Osteoblast (primary cell): ENCODE results near the gene TAL1. TPM values are rescaled to one million over a fixed set of nuclear protein-coding genes. Genes with fewer than 3 reads are reported as not detected.
"Not testable (repeated sequence)": the region's sequence is repeated elsewhere in the genome, so short reads cannot be mapped to it uniquely, and the experiment has no call there.

Experiments
- DNase-seq: peaks from one replicate; pipeline ENCODE4 v3.0.0; 2011; ENCODE audit warnings: low spot score, mixed read lengths; ENCODE audit not compliant: insufficient read length; ENCODE audit errors: missing footprints
- H2AFZ ChIP-seq: 2 replicates; pipeline ENCODE4 v1.6.0; 2011; ENCODE audit warnings: mild to moderate bottlenecking, low read length
- H3K27ac ChIP-seq: 2 replicates; pipeline ENCODE4 v1.5.1; 2011; ENCODE audit warnings: mild to moderate bottlenecking, low read depth, low read length, moderate library complexity
- H3K27me3 ChIP-seq: 2 replicates; pipeline ENCODE4 v1.6.0; 2012; ENCODE audit warnings: mild to moderate bottlenecking, control low read depth, inconsistent platforms, low read length, moderate library complexity; ENCODE audit not compliant: insufficient read depth
- H3K36me3 ChIP-seq: 2 replicates; pipeline ENCODE4 v1.5.1; 2011; ENCODE audit warnings: mild to moderate bottlenecking, low read length, control low read depth, moderate library complexity; ENCODE audit not compliant: insufficient read depth
- H3K4me1 ChIP-seq: 2 replicates; pipeline ENCODE4 v1.5.1; 2011; ENCODE audit warnings: mild to moderate bottlenecking, low read length, control low read depth, moderate library complexity; ENCODE audit not compliant: insufficient read depth
- H3K4me2 ChIP-seq: 2 replicates; pipeline ENCODE4 v1.6.0; 2011; ENCODE audit warnings: mild to moderate bottlenecking, low read length; ENCODE audit not compliant: insufficient read depth
- H3K4me3 ChIP-seq: fragments of 200-600 bp; sonication (generic); 3 replicates; pipeline ENCODE4 v1.5.1; 2012; ENCODE audit warnings: mild to moderate bottlenecking, low read length, inconsistent platforms; ENCODE audit not compliant: insufficient read depth
- H3K79me2 ChIP-seq: 2 replicates; pipeline ENCODE4 v1.6.0; 2012; ENCODE audit warnings: mild to moderate bottlenecking, low read length, control low read depth, inconsistent platforms; ENCODE audit not compliant: insufficient read depth
- H3K9me3 ChIP-seq: 2 replicates; pipeline ENCODE4 v1.5.1; 2011; ENCODE audit warnings: low read depth, low read length, control low read depth
- H4K20me1 ChIP-seq: 2 replicates; pipeline ENCODE4 v1.6.0; 2012; ENCODE audit warnings: mild to moderate bottlenecking, low read length, control low read depth; ENCODE audit not compliant: insufficient read depth
- total RNA-seq: library from RNA; depleted of rRNA; stranded (reverse); fragments of >200 nt; gene quantifications from 2 replicates; pipeline ENCODE4 v1.2.3, GENCODE V29; 2012
- TF ChIP-seq, protein P1 (sequence below): IDR thresholded peaks from 2 replicates; pipeline ENCODE4 v1.5.1; 2011; ENCODE audit warnings: mild to moderate bottlenecking, low read depth, low read length, moderate library complexity; ENCODE audit errors: extremely low read depth

Gene TAL1
- total RNA-seq, 1 donor, result not detected

DNA sequence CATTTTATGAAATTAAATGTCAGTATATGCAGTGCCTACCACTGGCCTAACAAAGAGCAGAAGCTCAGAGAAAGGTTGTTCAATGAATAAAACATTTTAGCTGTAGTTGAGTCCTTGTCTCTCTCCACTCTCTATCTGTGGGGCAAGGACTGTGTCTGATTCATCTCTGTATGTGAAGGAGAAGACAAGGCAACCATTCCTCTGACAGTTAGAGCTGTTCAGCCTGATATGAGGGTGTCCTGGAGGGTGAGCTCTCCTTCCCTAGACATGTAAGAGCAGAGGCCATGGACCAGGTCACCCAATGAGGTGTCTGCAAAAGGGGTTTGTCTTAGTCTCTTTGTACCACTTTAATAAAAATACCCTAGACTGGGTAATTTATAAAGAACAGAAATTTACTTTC, 37.7 kb downstream of the TAL1 start:
- Histone ChIP-seq H3K9me3 (no peaks in the 10 kb centered on the region), H3K4me2 (no peak overlapping the region)

DNA sequence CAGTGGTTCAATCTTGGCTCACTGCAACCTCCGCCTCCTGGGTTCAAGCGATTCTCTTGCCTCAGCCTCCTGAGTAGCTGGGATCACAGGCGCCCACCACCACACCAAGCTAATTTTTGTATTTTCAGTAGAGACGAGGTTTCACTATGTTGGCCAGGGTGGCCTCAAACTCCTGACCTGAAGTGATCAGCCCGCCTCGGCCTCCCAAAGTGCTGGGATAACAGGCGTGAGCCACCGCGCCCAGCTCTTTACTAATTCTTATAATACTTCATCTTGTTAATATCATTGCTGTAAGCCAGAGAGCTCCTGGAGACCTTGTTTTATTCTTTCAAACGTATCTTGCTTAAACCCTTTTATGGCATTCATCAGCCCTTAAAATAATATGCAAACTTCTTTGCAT, 38.5 kb downstream of the TAL1 start:
- not testable (repeated sequence) for H3K27ac ChIP-seq, H2AFZ ChIP-seq, H3K36me3 ChIP-seq, H3K27me3 ChIP-seq, H3K79me2 ChIP-seq, DNase-seq, H3K9me3 ChIP-seq, H4K20me1 ChIP-seq, H3K4me3 ChIP-seq, H3K4me1 ChIP-seq, H3K4me2 ChIP-seq

More for the DNA sequence above, 37.7 kb downstream of the TAL1 start:
- Histone ChIP-seq H3K27ac (no peak overlapping the region), H3K36me3 (no peaks in the 10 kb centered on the region), H3K79me2 (no peaks in the 10 kb centered on the region), H3K27me3 (peaks cover 11% of the 10 kb centered on the region), H3K4me3 (no peak overlapping the region), H3K4me1 (peaks cover 8% of the 10 kb centered on the region), H4K20me1 (no peaks in the 10 kb centered on the region), H2AFZ (no peak overlapping the region)
- TF ChIP-seq, protein P1, sequence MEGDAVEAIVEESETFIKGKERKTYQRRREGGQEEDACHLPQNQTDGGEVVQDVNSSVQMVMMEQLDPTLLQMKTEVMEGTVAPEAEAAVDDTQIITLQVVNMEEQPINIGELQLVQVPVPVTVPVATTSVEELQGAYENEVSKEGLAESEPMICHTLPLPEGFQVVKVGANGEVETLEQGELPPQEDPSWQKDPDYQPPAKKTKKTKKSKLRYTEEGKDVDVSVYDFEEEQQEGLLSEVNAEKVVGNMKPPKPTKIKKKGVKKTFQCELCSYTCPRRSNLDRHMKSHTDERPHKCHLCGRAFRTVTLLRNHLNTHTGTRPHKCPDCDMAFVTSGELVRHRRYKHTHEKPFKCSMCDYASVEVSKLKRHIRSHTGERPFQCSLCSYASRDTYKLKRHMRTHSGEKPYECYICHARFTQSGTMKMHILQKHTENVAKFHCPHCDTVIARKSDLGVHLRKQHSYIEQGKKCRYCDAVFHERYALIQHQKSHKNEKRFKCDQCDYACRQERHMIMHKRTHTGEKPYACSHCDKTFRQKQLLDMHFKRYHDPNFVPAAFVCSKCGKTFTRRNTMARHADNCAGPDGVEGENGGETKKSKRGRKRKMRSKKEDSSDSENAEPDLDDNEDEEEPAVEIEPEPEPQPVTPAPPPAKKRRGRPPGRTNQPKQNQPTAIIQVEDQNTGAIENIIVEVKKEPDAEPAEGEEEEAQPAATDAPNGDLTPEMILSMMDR, result no peak
- no peak for DNase-seq

DNA sequence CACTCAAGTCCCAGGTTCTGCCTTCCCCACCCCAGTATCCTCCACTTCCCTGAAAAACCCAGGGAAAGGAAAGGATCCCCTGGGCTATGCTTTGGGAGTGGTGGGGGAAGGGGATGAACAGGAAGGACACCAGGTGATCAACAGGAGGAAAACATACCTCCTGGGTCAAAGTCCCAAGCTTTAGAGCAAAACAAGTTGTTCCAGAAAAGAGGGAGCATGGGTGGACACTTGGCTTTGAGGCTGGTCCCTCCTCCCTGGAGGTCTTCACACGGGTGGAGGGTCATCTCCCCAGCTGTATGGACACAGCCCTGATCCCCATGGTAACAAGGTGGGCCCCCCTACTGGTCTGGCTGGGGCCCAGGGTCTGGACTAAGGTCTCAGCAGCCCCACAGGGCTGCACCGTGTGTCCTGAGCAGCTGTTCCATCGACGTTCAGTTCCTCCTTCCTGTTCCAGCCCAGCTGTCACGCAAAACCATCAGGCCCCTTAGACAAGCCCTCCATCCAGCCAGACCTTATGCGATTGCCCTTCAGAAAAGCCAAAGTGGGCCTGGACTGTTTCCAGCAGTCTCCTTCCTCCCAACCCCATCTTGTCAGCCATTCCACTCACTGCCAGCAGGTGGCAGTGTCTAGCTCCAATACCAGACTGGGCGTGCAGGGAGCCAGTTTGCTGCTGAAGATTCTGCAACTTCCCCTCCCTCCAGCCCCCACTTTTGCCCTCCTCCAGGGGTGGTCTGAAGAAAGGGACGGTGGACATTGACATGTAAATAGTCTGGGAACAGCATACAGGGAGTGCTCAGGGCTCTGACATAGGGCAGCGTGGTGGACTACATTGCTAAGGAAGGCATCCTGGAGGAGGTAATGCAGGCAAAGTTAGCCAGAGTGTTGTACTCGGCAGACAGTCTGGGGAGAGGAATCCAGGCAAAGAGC, 39.3 kb downstream of the TAL1 start:
- Histone ChIP-seq H3K4me3 (no peak overlapping the region), H3K36me3 (no peaks in the 10 kb centered on the region), H2AFZ (no peak overlapping the region), H3K4me2 (no peak overlapping the region), H3K27ac (no peak overlapping the region), H3K79me2 (no peaks in the 10 kb centered on the region), H3K27me3 (no peaks in the 10 kb centered on the region), H3K9me3 (no peaks in the 10 kb centered on the region), H4K20me1 (no peaks in the 10 kb centered on the region), H3K4me1 (peaks cover 8% of the 10 kb centered on the region)
- TF ChIP-seq, protein P1, result peak; percentile 98
- DNase-seq, result peak; percentile 93

DNA sequence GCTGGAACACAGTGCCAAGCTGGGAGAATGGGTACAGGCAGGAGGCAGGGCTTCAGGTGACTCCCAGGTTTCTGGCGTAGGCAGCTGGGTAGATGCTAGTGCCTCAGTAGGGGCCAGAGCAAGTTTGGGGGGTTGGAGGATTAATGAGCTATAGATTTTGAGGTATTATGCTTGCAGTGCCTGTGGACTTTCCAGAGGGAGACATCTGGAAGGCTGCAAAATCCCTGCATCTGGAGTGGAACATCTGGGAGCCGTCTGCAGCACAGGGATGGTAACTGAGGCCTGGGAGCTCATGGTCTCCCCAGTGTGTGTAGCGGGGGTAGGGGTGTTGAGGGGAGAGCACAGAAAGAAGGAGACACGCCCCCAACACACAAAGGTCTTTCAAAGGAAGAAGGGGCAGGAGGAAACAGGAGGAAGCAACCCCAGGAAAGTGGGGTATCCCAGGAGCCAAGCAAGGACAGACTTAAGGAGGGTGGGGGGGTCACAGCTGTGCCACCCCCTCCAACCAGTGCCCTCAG, 40.0 kb downstream of the TAL1 start:
- H3K9me3 ChIP-seq, result no peaks in the 10 kb centered on the region
- no peak overlapping the region for H3K4me3 ChIP-seq
- H3K4me1 ChIP-seq, result peaks cover 8% of the 10 kb centered on the region
- H3K4me2 ChIP-seq, result no peak overlapping the region
- TF ChIP-seq, protein P1, result no peak
- H3K79me2 ChIP-seq, result no peaks in the 10 kb centered on the region
- no peaks in the 10 kb centered on the region for H3K27me3 ChIP-seq
- no peak for DNase-seq
- no peaks in the 10 kb centered on the region for H4K20me1 ChIP-seq
- no peaks in the 10 kb centered on the region for H3K36me3 ChIP-seq
- H2AFZ ChIP-seq, result no peak overlapping the region
- no peak overlapping the region for H3K27ac ChIP-seq
